ENCODE data around the gene DGKE.

DGKE gene

GRCh38 chr17:56793957-56794356 lies 40.0 kb upstream of the DGKE start (continued):
- TF ChIP-seq ZNF558 (tag by site-specific recombination; IDR thresholded peaks at IDR 0.05): no peak
- TF ChIP-seq ZNF184 (tag by site-specific recombination; IDR thresholded peaks at IDR 0.05): no peak
- 0 out of 2 replicates have a peak, but pooled peaks have one; percentile 16 for TF ChIP-seq TCF7L2 (IDR thresholded peaks at IDR 0.05; ENCODE audit: borderline replicate concordance, low read depth, low read length)
- TF ChIP-seq ZNF391 (tag by site-specific recombination; IDR thresholded peaks at IDR 0.05; ENCODE audit: borderline replicate concordance, low read depth): no peak
- TF ChIP-seq PRDM6 (tag by site-specific recombination; IDR thresholded peaks at IDR 0.05): peak; percentile 11; the same call in 1 of the 2 replicates
- TF ChIP-seq ZNF19 (tag by site-specific recombination; IDR thresholded peaks at IDR 0.05; ENCODE audit: low read depth): no peak
- TF ChIP-seq FEZF1 (tag by site-specific recombination; IDR thresholded peaks at IDR 0.05): peak; percentile 58
- TF ChIP-seq ZNF843 (tag by site-specific recombination; IDR thresholded peaks at IDR 0.05): peak; percentile 59; the same call in 1 of the 2 replicates
- TF ChIP-seq ZBTB44 (tag by site-specific recombination; IDR thresholded peaks at IDR 0.05): peak; percentile 51; the same call in 1 of the 2 replicates
- TF ChIP-seq GLI2 (tag by site-specific recombination; IDR thresholded peaks at IDR 0.05; ENCODE audit: borderline replicate concordance, low read depth): no peak
- peak; percentile 64 for TF ChIP-seq OSR2 (tag by site-specific recombination; IDR thresholded peaks at IDR 0.05)
- no peak for TF ChIP-seq ZNF624 (tag by site-specific recombination; IDR thresholded peaks at IDR 0.05)
- TF ChIP-seq ZNF266 (tag by site-specific recombination; IDR thresholded peaks at IDR 0.05; ENCODE audit: low read depth): no peak
- peak; percentile 73 for TF ChIP-seq ZNF366 (tag by site-specific recombination; conservative IDR thresholded peaks at IDR 0.05)
- no peak for TF ChIP-seq ZNF223 (tag by site-specific recombination; IDR thresholded peaks at IDR 0.05)

GRCh38 chr17:56795221-56795865 lies 38.6 kb upstream of the DGKE start:
- H3K27ac ChIP-seq (ENCODE audit: extremely low read depth, low read depth, low read length): no peak overlapping the region
- H3K4me1 ChIP-seq (ENCODE audit: control insufficient read depth, insufficient read depth, low read length): peaks cover 15% of the 10 kb centered on the region; the same call in 1 of the 2 replicates
- ChIA-PET POLR2A (no interaction called here), CTCF (interaction anchor here (0.6 to 1.3 kb wide), 3 partner anchors 11 to 296 kb away, joined by 3 to 6 read pairs (median 3); no protein-coding TSS in a partner anchor)
- no peaks in the 10 kb centered on the region for H3K9me3 ChIP-seq (ENCODE audit: control insufficient read depth, insufficient read depth, low read depth, low read length)
- H3K36me3 ChIP-seq (ENCODE audit: control insufficient read depth in 2 of 2, insufficient read depth in 1 of 2, low read length in 2 of 2): no peaks in the 10 kb centered on the region
- no peak overlapping the region for H3K4me3 ChIP-seq (ENCODE audit: low read depth, low read length)
- TF ChIP-seq RBAK (tag by site-specific recombination; IDR thresholded peaks at IDR 0.05) (no peak), ZNF843 (tag by site-specific recombination; IDR thresholded peaks at IDR 0.05) (no peak), ZNF302 (tag by site-specific recombination; IDR thresholded peaks at IDR 0.05; ENCODE audit: low read depth) (no peak), MYNN (tag by site-specific recombination; IDR thresholded peaks at IDR 0.05; ENCODE audit: borderline replicate concordance) (no peak), ZNF600 (tag by site-specific recombination; IDR thresholded peaks at IDR 0.05) (no peak), ZNF138 (tag by site-specific recombination; IDR thresholded peaks at IDR 0.05; ENCODE audit: borderline replicate concordance) (no peak), ZNF521 (tag by site-specific recombination; IDR thresholded peaks at IDR 0.05) (no peak), ZNF776 (tag by site-specific recombination; IDR thresholded peaks at IDR 0.05; ENCODE audit: borderline replicate concordance) (no peak), ZNF37A (tag by site-specific recombination; IDR thresholded peaks at IDR 0.05) (no peak), ZNF623 (tag by site-specific recombination; IDR thresholded peaks at IDR 0.05) (no peak), ZNF239 (tag by site-specific recombination; IDR thresholded peaks at IDR 0.05) (no peak), WT1 (tag by site-specific recombination; IDR thresholded peaks at IDR 0.05) (no peak), KLF16 (tag by site-specific recombination; IDR thresholded peaks at IDR 0.05) (0 out of 2 replicates have a peak, but pooled peaks have one; percentile 24), PRDM2 (tag by site-specific recombination; IDR thresholded peaks at IDR 0.05; ENCODE audit: borderline replicate concordance) (no peak)

Measured in HEK293 (cell line).